Stimulated activated effector memory CD8-positive, alpha-beta T cell treated with anti-CD3 and anti-CD28 coated beads, Interleukin-12 subunit alpha, Interleukin-12 subunit beta, amount 100 ng/mL, for 72 hours (primary cell): ENCODE data around the gene BNIP5.

Experiments
- ATAC-seq: fragments of 150-1000 bp; cut with Tn5 transposase; 2 replicates; pipeline ENCODE4 v1.10.0; 2021
- DNase-seq, 2 donors: peaks; one replicate each; pipeline ENCODE4 v3.0.0; 2021 to 2022; ENCODE audit warnings: low spot score in 2 of 2
- H3K27ac Mint-ChIP-seq: one replicate; pipeline ENCODE4 v1.8.0; 2022; ENCODE audit warnings: mild to moderate bottlenecking, mixed read lengths
- H3K36me3 Mint-ChIP-seq: one replicate; pipeline ENCODE4 v1.8.0; 2022; ENCODE audit warnings: mild to moderate bottlenecking, mixed read lengths
- H3K4me1 Mint-ChIP-seq: one replicate; pipeline ENCODE4 v1.8.0; 2022; ENCODE audit warnings: mixed read lengths
- H3K4me3 Mint-ChIP-seq: one replicate; pipeline ENCODE4 v1.8.0; 2022; ENCODE audit warnings: mild to moderate bottlenecking, mixed read lengths
- H3K9me3 Mint-ChIP-seq: one replicate; pipeline ENCODE4 v1.8.0; 2022; ENCODE audit warnings: mixed read lengths

Gene BNIP5

DNA sequence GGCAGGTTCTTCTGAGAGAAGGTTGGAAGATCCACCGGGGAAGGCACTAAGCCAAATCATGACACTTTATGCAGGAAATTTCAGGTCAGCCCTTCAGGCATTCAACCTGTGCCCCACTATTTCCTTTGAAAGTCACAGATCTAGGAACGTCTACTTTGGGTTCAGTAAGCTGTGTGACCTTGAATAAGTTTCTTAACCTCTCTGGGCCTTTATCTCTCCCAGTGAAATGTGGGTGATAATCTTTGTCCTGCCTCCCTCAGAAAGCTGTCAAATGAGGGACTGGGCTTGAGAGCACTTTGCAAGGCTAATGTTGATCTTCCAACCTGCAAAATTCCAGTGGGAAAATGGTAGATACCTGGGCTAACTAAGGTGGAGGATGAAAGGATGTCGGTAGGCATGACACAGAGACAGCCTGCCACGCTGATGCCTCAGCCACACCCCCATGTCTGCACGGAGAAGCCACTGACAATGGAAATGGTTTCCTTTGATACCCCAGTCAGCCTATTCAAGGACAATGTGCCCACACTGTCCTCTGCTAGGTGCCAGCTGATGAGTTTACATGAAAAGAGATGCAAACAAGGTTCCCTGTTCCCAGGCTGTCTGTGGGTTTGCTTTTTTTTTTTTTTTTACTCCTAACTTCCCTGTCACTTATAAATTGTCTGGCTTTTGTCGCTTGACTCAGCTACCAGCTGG is 9.3 kb downstream of the BNIP5 start:
- no peak overlapping the region for H3K4me3 Mint-ChIP-seq
- ATAC-seq (no peak), DNase-seq (no peak)
- no peak overlapping the region for H3K27ac Mint-ChIP-seq
- no peaks in the 10 kb centered on the region for H3K9me3 Mint-ChIP-seq
- H3K36me3 Mint-ChIP-seq, result no peaks in the 10 kb centered on the region
- H3K4me1 Mint-ChIP-seq, result peaks cover 6% of the 10 kb centered on the region

DNA sequence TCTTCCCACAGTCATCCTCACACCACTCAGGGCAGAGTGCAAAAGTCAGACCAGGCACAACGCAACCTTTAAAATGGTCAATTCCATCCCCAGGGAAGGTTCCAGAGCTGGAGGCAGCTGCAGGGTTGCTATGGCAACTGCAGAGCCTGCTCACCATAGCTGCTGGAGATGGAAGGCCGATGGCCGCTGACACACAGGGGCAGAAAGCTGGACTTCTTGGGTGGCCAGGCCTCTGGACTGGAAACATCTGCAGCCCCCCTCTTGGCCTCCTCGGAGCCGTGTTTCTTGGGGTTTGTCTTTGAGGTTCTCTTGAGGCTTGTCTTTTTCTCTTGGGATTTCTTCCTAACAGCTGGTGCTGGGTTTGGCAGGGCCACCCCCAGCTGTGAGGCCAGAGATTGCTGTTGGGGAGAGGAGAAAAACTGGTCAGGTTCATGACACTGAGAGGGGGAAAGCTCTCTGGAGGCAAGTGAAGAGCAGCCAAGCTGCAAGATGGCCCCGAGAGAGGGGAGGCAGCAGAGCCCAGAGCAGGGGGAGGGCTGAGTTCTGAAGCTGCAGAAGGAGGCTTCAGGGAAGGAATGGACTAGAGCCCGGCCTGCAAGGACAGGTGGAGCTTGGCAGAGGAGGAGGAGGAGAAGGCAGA is 10.2 kb downstream of the BNIP5 start:
- no peak for DNase-seq
- H3K9me3 Mint-ChIP-seq, result no peaks in the 10 kb centered on the region
- no peak for ATAC-seq
- no peaks in the 10 kb centered on the region for H3K36me3 Mint-ChIP-seq
- H3K4me3 Mint-ChIP-seq, result no peak overlapping the region
- H3K4me1 Mint-ChIP-seq, result no peaks in the 10 kb centered on the region
- H3K27ac Mint-ChIP-seq, result no peak overlapping the region

DNA sequence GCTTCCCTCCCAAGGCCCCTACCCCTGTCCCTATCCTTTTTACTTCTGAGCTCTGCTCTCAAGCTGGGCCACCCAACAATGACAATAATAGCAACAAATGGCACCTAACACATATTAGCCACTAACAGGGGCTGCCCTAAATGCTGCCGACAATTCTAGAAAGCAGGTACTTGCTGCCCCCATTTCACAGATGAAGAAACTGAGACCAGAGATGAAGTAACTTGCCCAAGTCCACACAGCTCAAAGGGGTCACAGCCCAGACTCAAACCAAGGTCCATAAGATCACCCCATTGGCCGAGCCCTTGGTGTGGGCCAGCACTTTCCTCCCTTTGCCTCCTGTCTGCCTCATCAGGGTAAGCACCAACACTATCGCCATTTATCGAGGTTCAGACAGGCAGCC is 12.0 kb downstream of the BNIP5 start:
- ATAC-seq (no peak), DNase-seq (no peak)
- Mint-ChIP-seq H3K27ac (no peak overlapping the region), H3K9me3 (no peaks in the 10 kb centered on the region), H3K4me3 (no peak overlapping the region), H3K4me1 (no peaks in the 10 kb centered on the region), H3K36me3 (no peaks in the 10 kb centered on the region)

DNA sequence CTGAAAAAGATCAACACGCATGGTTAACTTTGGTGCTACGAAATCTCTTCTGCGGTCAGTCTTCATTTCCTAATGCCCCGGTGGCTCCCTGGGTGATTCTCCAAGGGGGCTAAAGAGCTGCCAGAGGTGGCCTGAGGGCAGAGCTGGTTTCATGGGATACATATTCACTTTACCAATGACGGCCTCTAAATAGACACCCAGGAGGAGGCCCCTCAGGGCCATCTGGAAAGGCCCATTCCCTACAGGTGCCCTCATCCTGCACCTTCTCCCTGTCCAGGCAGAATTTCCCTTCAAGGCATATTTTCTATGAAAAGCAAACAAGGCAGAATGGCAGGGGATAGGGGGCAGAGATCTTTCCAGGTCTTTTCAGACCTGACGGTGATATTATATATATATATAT is 12.5 kb downstream of the BNIP5 start:
- no peak for DNase-seq
- H3K9me3 Mint-ChIP-seq, result no peaks in the 10 kb centered on the region
- H3K36me3 Mint-ChIP-seq, result no peaks in the 10 kb centered on the region
- H3K4me3 Mint-ChIP-seq, result no peak overlapping the region
- no peak overlapping the region for H3K27ac Mint-ChIP-seq
- no peaks in the 10 kb centered on the region for H3K4me1 Mint-ChIP-seq
- no peak for ATAC-seq

DNA sequence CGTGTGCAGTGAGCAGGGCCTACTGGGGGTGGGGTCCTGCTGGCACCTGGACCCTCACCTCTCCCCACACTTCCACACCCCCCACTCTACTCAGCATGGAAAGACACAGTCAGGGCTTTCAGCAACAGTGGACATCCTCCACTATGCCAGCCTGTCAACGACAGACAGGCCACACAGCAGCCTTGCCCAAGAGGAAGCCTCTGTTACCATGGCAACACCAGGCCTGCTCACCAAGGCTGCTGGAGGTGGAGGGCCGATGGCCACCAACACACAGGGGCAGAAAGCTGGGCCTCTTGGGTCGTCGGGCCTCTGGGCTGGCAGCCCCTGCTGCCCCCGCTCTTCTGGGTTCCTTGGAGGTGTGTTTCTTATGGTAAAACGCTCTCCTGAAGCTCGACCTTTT is 13.6 kb downstream of the BNIP5 start:
- DNase-seq, result no peak
- peak; percentile 16 for ATAC-seq
- Mint-ChIP-seq H3K36me3 (no peaks in the 10 kb centered on the region), H3K9me3 (no peaks in the 10 kb centered on the region), H3K27ac (peak overlapping the region; percentile 37), H3K4me3 (no peak overlapping the region), H3K4me1 (no peaks in the 10 kb centered on the region)

DNA sequence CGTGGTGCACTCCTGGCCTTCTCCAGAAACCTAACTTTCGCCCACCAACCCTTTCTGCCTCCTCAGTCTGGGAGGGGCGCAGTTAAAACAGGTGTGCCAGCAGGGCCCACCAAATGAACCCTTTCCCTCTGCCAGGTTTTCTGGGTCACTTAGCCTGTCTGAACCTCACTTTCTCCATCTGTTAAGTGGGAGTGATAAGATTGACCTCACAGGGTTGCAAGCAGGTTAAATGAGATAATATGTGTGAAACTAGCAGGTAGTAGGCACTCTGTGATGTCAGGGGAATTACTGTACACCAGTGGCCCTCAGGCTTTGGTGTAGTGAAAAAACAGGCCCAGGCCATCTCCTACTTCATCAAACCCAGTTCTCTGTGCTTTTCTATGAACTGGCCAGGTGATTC is 14.1 kb downstream of the BNIP5 start:
- Mint-ChIP-seq H3K4me3 (no peak overlapping the region), H3K4me1 (no peaks in the 10 kb centered on the region), H3K9me3 (no peaks in the 10 kb centered on the region), H3K36me3 (no peaks in the 10 kb centered on the region), H3K27ac (no peak overlapping the region)
- DNase-seq (no peak), ATAC-seq (no peak)

DNA sequence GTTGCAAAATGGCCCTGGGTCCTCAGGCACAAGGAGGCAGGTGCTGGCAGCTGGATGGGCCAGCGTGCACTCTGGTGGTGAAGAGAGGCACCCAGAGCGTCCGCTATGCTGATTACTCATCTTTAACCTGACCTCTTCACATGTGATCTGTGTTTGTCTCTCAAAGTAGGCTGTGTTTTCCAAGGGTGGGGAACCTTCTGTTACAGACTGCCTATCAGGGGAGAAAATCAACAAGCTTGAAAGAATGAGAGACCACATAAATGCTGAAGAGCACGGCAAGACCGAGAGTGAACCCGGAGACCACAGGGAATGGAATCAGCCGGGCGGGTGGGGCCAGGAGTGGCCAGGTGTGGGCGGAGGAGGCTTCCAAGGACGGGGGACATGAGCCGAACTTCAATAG is 16.2 kb downstream of the BNIP5 start:
- no peak overlapping the region for H3K4me3 Mint-ChIP-seq
- no peak overlapping the region for H3K27ac Mint-ChIP-seq
- ATAC-seq (no peak), DNase-seq (no peak)
- no peaks in the 10 kb centered on the region for H3K9me3 Mint-ChIP-seq
- H3K36me3 Mint-ChIP-seq, result no peaks in the 10 kb centered on the region
- no peaks in the 10 kb centered on the region for H3K4me1 Mint-ChIP-seq

DNA sequence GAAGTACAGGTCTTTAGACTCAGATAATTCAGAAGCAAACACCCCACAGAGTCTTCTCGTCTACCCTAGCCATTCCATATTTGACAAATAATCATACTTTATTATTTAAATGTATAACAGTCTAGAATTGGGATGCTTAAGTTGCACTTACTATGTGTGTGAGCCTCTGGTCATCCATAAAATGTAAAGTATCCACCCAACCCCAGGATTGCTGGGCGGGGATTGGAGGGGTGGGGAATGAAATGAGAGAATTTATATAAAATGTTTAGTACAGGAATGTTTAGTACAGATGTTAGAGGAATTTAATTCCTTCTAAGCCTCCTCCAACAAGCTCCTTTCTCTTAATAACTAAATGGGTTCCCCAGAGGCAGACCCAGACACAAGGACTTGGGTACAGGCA is 16.9 kb downstream of the BNIP5 start:
- H3K4me1 Mint-ChIP-seq, result no peaks in the 10 kb centered on the region
- ATAC-seq, result no peak

DNA sequence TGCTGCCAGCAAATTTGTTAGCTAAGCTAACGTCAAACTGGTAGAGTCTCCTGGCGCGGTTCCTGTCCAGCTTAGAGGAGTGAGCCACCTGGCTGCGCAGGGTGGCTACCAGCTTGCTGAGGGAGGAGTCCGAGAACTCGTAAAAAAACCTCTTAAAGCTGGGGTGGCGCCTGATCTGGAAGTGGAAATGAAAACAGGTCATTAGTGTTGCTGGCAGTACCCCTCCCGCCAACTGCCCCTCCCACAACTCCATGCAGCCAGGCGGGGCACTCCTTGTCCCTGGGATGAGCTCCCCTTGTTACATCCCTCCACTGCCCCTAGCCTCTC is 17.3 kb downstream of the BNIP5 start:
- ATAC-seq, result no peak
- Mint-ChIP-seq H3K27ac (no peak overlapping the region), H3K36me3 (no peaks in the 10 kb centered on the region), H3K4me3 (no peak overlapping the region), H3K9me3 (no peaks in the 10 kb centered on the region), H3K4me1 (peaks cover 2% of the 10 kb centered on the region)
- no peak for DNase-seq

More for the DNA sequence above, 16.9 kb downstream of the BNIP5 start:
- Mint-ChIP-seq H3K9me3 (no peaks in the 10 kb centered on the region), H3K27ac (no peak overlapping the region), H3K4me3 (no peak overlapping the region), H3K36me3 (no peaks in the 10 kb centered on the region)
- no peak for DNase-seq

DNA sequence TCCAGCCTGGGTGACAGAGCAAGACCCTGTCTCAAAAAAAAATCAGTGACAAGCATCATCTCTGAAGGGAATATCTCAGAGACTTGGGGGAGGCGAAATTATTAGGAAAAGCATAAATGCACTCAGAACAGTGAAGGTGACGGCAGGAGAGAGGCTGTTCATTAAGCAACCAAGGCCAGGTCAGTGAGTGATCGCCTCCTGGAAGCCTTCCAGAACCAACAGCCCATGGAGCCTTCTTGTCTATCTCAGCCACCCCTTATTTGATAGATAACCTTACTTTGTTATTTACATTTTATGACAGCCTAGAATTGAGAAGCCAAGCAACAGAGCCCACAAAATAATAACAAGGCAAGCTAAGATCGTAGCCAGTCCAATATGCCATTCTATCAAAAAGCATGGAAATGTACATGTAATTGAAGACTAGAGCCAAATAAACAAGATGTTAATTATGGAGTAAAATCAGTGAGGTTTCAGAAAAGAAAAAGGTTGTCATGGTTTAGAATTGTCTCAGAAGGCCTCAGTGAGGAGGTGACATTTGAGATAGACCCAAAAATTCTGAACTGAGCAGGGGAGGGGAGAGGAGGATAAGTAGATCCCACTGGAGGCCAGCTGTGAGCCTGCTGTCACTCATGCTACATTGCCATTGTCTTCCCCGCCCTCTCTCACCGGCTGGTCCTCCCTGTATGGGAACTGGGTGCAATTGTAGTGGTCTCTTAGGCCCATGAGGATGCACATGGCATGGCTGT is 17.8 kb downstream of the BNIP5 start:
- ATAC-seq, result no peak

DNA sequence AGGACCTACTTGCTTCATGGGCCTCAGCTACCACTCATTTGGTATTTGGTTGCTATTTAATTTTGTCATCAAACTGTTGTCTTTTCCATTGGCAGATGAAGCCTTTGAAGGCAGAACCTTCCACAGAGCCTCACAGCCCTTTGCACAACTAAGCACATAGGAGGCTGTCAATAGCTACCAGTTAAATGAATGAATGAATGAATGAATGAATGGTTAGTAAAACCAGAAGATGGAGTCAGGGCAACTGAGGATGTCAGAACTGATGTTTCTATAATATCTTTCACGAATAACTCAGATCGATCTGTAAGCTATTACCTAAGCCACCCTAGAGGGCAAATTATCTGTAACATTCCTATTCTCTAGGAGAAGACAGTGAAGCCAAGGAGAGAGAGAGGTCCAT is 19.1 kb downstream of the BNIP5 start:
- no peak overlapping the region for H3K27ac Mint-ChIP-seq
- DNase-seq, result no peak
- no peaks in the 10 kb centered on the region for H3K9me3 Mint-ChIP-seq
- no peaks in the 10 kb centered on the region for H3K36me3 Mint-ChIP-seq
- peaks cover 8% of the 10 kb centered on the region for H3K4me1 Mint-ChIP-seq
- no peak for ATAC-seq
- H3K4me3 Mint-ChIP-seq, result no peak overlapping the region

More for the DNA sequence above, 17.8 kb downstream of the BNIP5 start:
- H3K27ac Mint-ChIP-seq, result no peak overlapping the region
- H3K9me3 Mint-ChIP-seq, result no peaks in the 10 kb centered on the region
- DNase-seq, result no peak
- H3K36me3 Mint-ChIP-seq, result no peaks in the 10 kb centered on the region
- H3K4me3 Mint-ChIP-seq, result no peak overlapping the region
- H3K4me1 Mint-ChIP-seq, result peaks cover 8% of the 10 kb centered on the region

DNA sequence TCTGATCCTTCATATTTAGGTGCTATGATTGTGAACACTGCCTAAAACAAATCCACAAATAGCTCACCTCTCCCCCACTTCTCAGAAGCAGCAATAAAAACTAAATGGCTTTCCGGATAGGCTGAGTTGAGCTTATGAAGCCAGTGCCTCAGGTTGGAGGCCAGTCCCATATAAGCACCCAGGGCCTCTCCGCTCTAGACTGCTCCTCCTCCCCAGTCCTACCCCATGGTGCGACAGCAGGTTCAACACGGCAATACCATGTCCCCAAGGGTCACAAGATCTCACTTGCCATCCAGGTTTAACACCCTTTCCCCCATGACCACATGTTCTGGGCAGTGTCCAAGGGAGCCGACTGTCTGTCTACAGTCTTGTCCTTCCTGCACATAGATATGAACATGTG is 20.8 kb downstream of the BNIP5 start:
- Mint-ChIP-seq H3K36me3 (no peaks in the 10 kb centered on the region), H3K27ac (no peak overlapping the region), H3K4me1 (peaks cover 8% of the 10 kb centered on the region), H3K4me3 (no peak overlapping the region), H3K9me3 (no peaks in the 10 kb centered on the region)
- no peak for DNase-seq
- no peak for ATAC-seq

DNA sequence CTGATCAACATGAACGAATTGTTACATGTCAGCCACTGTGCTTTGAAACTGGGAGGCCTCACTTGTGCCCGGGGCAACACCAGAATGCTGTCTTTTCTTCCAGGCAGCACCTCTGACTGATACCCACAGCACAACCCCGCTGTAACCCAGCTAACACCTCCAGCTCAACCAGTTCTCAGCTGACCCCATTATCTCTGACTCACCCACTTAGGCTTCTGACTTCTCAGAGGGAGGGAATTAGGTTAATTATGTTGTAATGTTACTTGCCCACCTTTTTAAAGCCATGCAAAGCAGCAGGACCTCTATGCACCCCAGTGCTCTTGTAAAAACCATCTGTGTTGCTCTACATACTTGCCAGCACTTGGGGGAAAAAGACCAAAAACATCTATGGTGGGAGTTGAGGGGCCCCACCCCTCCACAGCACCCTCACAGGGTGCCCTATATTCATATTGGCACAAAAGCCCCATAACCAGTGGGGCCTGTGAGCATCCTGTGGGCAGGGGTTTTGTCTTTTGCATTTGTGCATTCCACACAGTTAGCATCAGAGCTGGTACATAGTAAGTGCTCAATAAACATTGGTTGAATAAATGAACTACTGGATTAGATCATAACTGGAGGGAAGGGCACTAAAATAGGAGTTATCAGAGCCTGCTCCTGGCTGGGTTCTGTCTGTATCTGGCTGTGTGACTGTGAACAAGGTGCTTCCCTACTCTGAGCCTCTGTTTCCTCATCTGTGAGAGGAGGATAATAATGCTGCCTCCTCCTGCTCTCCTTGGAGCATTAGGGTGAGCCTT is 22.3 kb downstream of the BNIP5 start:
- no peak for DNase-seq
- Mint-ChIP-seq H3K4me3 (no peak overlapping the region), H3K27ac (peak overlapping the region; percentile 53), H3K9me3 (no peaks in the 10 kb centered on the region), H3K36me3 (no peaks in the 10 kb centered on the region), H3K4me1 (peaks cover 8% of the 10 kb centered on the region)
- peak; percentile 95 for ATAC-seq

DNA sequence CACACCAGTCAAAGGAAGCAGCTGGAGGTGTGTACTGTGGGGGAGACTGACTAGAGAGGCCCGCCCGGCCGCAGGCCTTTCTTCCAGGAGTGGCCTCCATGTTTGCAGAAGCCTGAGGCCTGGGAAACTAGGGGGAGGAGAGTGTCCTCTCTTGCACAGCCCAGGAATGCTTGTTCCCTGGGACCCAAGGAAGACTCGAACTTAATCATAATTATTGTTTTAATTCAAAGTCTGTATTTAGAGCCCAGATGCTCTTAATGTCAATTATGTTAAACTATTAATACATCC is 23.1 kb downstream of the BNIP5 start:
- DNase-seq, result no peak
- no peak for ATAC-seq
- H3K27ac Mint-ChIP-seq, result no peak overlapping the region
- peaks cover 14% of the 10 kb centered on the region for H3K4me1 Mint-ChIP-seq
- H3K9me3 Mint-ChIP-seq, result no peaks in the 10 kb centered on the region
- H3K4me3 Mint-ChIP-seq, result no peak overlapping the region
- no peaks in the 10 kb centered on the region for H3K36me3 Mint-ChIP-seq

DNA sequence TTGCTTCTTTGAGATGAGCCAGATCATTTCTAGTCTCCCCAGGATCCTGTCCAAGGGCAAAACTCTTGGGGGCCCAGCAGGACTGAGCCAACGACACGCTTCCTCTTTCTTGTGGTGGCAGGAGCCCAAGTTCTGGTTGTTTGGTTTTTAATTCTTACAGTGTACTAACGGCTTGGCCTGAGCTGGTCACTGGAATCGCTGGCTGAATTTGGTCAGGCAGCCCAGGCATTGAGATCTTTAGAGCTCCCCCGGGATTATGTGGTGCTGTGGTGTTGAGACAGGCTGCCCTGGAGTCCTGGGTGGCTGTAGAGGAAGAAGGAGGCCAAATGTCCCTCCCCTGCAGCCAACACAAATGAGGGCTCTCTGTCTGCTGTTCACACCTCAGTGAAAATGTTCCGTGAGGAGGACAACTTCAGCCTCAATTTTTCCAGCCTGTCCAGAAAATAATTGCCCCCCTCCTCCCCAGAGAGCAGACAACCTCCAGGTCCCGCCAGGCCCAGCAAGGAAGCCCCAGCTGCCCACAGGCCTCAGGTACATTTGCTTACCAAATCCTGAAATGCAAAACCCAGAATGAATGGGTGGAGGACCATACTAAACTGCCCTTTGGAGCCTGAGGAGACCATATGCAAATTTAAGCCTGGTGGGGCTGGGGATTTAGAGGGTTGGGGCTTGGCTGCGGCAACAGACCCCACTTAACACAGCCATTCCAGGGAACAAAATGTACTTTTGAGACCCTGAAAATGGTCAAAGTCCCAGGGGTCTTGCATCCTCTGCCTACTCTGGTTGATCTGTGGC is 23.6 kb downstream of the BNIP5 start:
- no peaks in the 10 kb centered on the region for H3K36me3 Mint-ChIP-seq

More for the DNA sequence above, 23.6 kb downstream of the BNIP5 start:
- ATAC-seq (no peak), DNase-seq (no peak)
- Mint-ChIP-seq H3K4me3 (no peak overlapping the region), H3K4me1 (peaks cover 14% of the 10 kb centered on the region), H3K9me3 (no peaks in the 10 kb centered on the region), H3K27ac (no peak overlapping the region)
